SU-DHL-6 (cell line): Measurements from ENCODE around the gene NPB.

Experiments
- H2AFZ ChIP-seq: fragments of 200-600 bp; sonication (generic); 2 replicates; pipeline ENCODE4 v1.6.1; 2014; ENCODE audit warnings: low read depth, mild to moderate bottlenecking, moderate library complexity, mixed read lengths, antibody characterized with exemption, low read length; ENCODE audit not compliant: severe bottlenecking
- H3F3A ChIP-seq: fragments of 200-600 bp; shearing (Covaris generic); 2 replicates; pipeline ENCODE4 v1.6.0; 2016; ENCODE audit warnings: antibody characterized with exemption, mild to moderate bottlenecking; ENCODE audit not compliant: insufficient read depth
- H3K27ac ChIP-seq: fragments of 200-600 bp; sonication (generic); 2 replicates; pipeline ENCODE4 v1.5.1; 2016; ENCODE audit warnings: low read depth, mild to moderate bottlenecking, low read length, moderate library complexity, mixed read lengths
- H3K27me3 ChIP-seq: fragments of 200-600 bp; sonication (generic), shearing (Covaris generic); 2 replicates; pipeline ENCODE4 v1.6.0; 2014; ENCODE audit warnings: mild to moderate bottlenecking, low read length
- H3K36me3 ChIP-seq: fragments of 200-600 bp; sonication (generic); 2 replicates; pipeline ENCODE4 v1.6.1; 2014; ENCODE audit warnings: mild to moderate bottlenecking, low read length, mixed read lengths
- H3K4me2 ChIP-seq: fragments of 300-600, 200-600 bp; shearing (Covaris generic), sonication (generic); 2 replicates; pipeline ENCODE4 v1.6.0; 2014; ENCODE audit warnings: low read length, low read depth, mild to moderate bottlenecking; ENCODE audit not compliant: poor library complexity, severe bottlenecking
- H3K4me3 ChIP-seq: fragments of 200-600 bp; sonication (generic); 2 replicates; pipeline ENCODE4 v1.5.1; 2014; ENCODE audit warnings: antibody characterized with exemption, low read length, mild to moderate bottlenecking, mixed read lengths; ENCODE audit not compliant: insufficient read depth, poor library complexity, severe bottlenecking
- H3K79me2 ChIP-seq: fragments of 200-600 bp; sonication (generic); 2 replicates; pipeline ENCODE4 v1.6.1; 2014; ENCODE audit warnings: mild to moderate bottlenecking, low read length, moderate library complexity; ENCODE audit not compliant: insufficient read depth
- H3K9ac ChIP-seq: fragments of 200-600 bp; sonication (generic); 2 replicates; pipeline ENCODE4 v1.7.0; 2014; ENCODE audit warnings: mild to moderate bottlenecking, low read length
- H3K9me2 ChIP-seq: fragments of 200-600 bp; sonication (generic); replicated peaks from 2 replicates; pipeline ENCODE4 v1.6.1; 2014; ENCODE audit warnings: low read length; ENCODE audit not compliant: insufficient read depth
- H3K9me3 ChIP-seq: fragments of 200-600 bp; sonication (generic); 2 replicates; pipeline ENCODE4 v1.6.1; 2014; ENCODE audit warnings: low read length, mixed read lengths; ENCODE audit not compliant: insufficient read depth
- H4K20me1 ChIP-seq: fragments of 200-600 bp; sonication (generic); 2 replicates; pipeline ENCODE4 v1.6.1; 2014; ENCODE audit warnings: low read depth, mild to moderate bottlenecking, antibody characterized with exemption, low read length, moderate library complexity, mixed read lengths
- CTCF ChIP-seq: fragments of 200-600 bp; sonication (generic); IDR thresholded peaks from one replicate; pipeline ENCODE4 v1.5.1; 2017; ENCODE audit warnings: antibody characterized with exemption, mild to moderate bottlenecking, low read length, moderate library complexity; ENCODE audit not compliant: insufficient read depth, poor library complexity, severe bottlenecking
- EZH2phosphoT487 ChIP-seq: fragments of 200-600 bp; sonication (generic), shearing (Covaris generic); conservative IDR thresholded peaks from 2 replicates; pipeline ENCODE4 v1.6.1; 2018; ENCODE audit warnings: mild to moderate bottlenecking, antibody characterized with exemption, low read length, moderate library complexity, mixed read lengths

NPB gene

GRCh38 chr17:81939218-81939617, 37.2 kb downstream of the NPB start:
- H3K27ac ChIP-seq = peak overlapping the region; percentile 98
- H3K79me2 ChIP-seq = peaks cover 26% of the 10 kb centered on the region
- no peaks in the 10 kb centered on the region for H4K20me1 ChIP-seq
- H3K27me3 ChIP-seq = no peaks in the 10 kb centered on the region
- H2AFZ ChIP-seq = no peak overlapping the region
- TF ChIP-seq CTCF = no peak
- no peak for TF ChIP-seq EZH2phosphoT487
- H3K9ac ChIP-seq = peak overlapping the region; percentile 73
- H3K36me3 ChIP-seq = no peaks in the 10 kb centered on the region
- peak overlapping the region; percentile 54 for H3K4me3 ChIP-seq
- H3K9me2 ChIP-seq = no peaks in the 10 kb centered on the region
- H3K4me2 ChIP-seq = peak overlapping the region; percentile 63
- no peaks in the 10 kb centered on the region for H3K9me3 ChIP-seq
- peaks cover 45% of the 10 kb centered on the region for H3F3A ChIP-seq

GRCh38 chr17:81939881-81940385, 37.9 kb downstream of the NPB start:
- Histone ChIP-seq H3F3A (peaks cover 50% of the 10 kb centered on the region), H3K36me3 (no peaks in the 10 kb centered on the region), H3K9me3 (no peaks in the 10 kb centered on the region), H3K9me2 (no peaks in the 10 kb centered on the region), H3K4me3 (peak overlapping the region; percentile 54), H2AFZ (no peak overlapping the region), H3K27me3 (no peaks in the 10 kb centered on the region), H3K9ac (peak overlapping the region; percentile 73), H3K79me2 (peaks cover 26% of the 10 kb centered on the region), H3K27ac (peak overlapping the region; percentile 98), H3K4me2 (peak overlapping the region; percentile 63), H4K20me1 (no peaks in the 10 kb centered on the region)
- TF ChIP-seq CTCF (no peak), EZH2phosphoT487 (no peak)

- TF ChIP-seq CTCF (no peak), EZH2phosphoT487 (no peak)
- Histone ChIP-seq H3K9ac (peak overlapping the region; percentile 73), H3K27ac (peak overlapping the region; percentile 98), H3K9me3 (no peaks in the 10 kb centered on the region), H3K79me2 (peaks cover 26% of the 10 kb centered on the region), H2AFZ (no peak overlapping the region), H3K4me3 (peak overlapping the region; percentile 54), H4K20me1 (no peaks in the 10 kb centered on the region), H3F3A (peaks cover 50% of the 10 kb centered on the region), H3K36me3 (no peaks in the 10 kb centered on the region), H3K9me2 (no peaks in the 10 kb centered on the region), H3K4me2 (peak overlapping the region; percentile 63), H3K27me3 (no peaks in the 10 kb centered on the region)
Observed at GRCh38 chr17:81940538-81941483, 38.8 kb downstream of the NPB start.
